HG02970 (cell line): ENCODE measurements around the gene FOCAD.

Experiments used
- ATAC-seq: cut with Tn5 transposase; IDR thresholded peaks from one replicate; pipeline ENCODE4 v1.9.1; 2021; ENCODE audit warnings: mild to moderate bottlenecking, moderate library complexity, moderate number of reproducible peaks; ENCODE audit not compliant: unreplicated experiment, low FRiP score

The FOCAD gene

GRCh38 chr9:20783057-20784038 lies 99.3 kb downstream of the FOCAD start:
- ATAC-seq = no peak

DNA sequence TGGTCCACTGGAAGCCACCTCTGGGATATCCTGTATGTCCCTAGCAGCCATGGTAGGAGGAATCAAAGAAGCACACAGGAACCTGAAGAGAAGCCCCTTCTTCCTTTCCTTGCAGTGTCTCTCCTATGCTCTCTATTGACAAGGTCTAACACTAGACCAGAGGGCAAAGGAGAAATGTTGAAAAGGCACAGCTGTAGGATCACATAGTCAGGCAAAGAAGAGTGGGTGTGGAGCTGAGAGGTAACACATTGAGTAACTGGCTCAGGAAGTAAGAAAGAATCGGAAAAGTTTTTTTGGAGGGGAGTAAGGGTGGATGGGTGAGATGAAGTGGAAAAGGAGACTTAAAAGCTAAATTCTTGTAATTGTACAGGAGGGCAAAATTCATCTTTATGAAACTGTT lies 100.1 kb downstream of the FOCAD start:
- no peak for ATAC-seq

DNA sequence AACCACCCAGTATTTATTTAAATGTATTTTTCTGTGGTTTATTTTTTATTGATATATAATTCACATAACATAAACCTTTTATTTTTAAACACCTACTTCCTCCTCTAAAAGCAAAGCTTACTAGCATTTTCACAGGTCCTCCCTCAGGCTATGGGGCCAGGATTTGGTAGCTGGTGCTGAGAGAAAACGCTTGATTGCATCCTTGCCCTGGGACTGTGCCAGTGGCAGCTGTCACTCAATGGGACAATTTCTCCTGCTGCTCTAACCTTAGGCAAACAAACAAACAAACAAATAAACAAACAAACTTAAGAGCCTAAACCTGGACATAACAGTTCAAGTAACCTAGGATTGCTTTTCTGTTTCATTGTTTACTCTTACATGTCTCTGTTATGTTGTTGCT lies 102.7 kb downstream of the FOCAD start:
- no peak for ATAC-seq

DNA sequence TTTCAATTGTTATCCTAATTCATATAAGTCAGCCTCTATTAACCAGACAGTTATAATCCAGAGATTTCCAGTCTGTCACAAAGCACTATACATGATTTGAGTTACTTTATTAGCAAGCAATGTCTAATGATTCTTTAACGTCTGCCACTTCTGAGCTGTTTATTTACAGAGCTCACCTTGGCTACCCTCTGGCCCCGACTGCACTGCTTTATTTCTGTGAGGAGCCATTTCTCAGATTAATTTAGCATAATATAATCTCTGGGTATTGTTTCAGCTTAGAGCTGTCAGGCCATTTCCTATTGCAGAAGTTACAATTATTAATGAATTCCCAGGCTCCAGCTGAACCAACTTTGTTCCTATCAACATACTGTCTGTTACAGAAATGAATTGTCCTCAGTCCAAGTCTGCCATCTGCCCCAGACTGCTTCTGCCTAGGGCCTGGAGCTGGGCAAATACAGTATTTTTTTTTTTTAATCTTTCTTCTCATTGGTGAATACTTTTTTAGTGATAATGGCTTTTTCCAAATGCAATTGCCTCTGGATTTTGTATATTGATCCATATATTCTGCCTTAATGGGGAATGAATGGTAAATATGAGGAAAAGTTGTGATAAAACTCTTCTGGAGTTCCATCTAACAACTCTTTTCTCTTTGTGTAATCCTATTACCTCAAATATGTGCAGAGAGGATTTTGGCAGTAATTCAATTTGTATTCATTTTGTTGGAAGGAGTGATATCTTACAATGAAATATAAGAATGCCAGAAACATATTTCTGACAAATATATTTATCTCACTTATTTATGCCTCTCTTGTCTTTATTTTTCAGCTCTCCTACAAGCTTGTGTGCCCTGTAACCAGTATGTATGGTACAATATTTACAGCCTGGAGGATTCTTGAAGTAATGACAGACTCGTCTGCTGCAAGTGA lies 104.7 kb downstream of the FOCAD start:
- no peak for ATAC-seq

DNA sequence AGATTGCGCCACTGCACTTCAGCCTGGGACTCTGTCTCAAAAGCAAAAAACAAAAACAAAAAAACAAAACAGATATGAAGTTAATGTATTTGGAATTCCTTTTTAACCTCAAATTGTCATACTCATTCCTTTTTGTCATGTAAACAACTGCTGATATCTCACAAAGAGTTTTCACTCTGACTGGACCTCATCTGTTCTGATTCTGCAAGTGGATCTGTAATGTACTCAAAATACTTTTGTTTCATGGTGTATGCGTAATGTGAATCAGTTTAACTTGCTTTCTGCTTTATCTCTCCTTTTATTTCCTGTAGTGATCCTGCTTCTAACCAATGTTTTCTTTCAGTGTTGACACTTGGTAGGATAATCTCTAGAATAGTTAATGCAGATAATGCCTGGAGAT lies 106.7 kb downstream of the FOCAD start:
- ATAC-seq = no peak

DNA sequence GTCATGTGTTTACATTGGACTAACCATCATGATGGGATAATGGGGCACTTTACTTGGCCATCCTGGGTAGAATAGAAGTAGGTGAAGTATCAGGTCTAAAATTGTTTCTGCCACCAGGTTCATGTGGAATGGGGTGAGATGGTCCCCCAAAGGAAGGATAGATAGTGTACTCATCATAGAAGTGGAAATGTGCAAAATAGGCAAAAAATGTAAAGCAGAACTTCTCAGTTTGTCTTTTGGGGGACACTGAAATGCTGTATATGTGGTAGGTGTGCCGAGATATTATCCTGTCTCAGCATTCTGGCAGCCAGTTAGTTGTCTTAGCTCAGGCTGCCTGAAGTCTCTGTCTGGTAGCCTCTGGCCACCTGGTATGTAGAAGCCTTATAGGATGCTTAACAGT lies 107.6 kb downstream of the FOCAD start:
- ATAC-seq = no peak

DNA sequence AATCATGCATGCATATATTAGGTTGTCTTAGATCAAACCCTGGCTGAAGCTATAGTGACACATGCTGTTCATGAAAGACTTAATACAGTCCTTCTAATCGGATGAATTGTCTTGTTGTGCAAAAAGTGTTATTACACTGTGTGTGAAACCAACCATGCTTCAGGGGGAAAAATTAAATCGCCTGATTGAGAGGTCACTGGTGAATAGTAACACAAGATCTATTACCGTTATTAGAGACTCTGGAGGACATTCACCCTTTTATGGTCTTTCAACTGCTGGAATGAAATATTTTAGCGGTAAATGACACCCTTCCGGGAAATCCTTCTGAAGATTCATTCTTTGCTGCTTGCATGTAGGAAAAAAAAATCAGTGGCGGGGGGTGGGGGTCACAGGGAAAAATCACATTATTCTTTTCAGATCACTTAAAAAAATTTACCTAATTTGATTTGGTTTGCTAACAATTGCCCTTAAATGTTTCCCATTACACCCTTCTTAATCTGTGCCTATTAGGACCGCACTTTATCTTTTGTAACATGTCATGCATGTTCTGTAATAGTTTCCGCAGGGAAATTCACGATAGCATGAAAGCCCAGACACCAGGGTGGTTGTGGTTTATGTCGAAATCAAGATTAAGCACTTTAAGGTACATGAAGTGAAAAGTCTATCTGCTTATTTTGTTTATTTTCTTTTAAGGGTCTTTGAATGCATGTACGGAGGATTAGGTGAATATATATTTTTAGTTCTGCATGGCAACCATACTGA lies 120.6 kb downstream of the FOCAD start:
- no peak for ATAC-seq

GRCh38 chr9:20805766-20806165 lies 121.7 kb downstream of the FOCAD start:
- no peak for ATAC-seq

DNA sequence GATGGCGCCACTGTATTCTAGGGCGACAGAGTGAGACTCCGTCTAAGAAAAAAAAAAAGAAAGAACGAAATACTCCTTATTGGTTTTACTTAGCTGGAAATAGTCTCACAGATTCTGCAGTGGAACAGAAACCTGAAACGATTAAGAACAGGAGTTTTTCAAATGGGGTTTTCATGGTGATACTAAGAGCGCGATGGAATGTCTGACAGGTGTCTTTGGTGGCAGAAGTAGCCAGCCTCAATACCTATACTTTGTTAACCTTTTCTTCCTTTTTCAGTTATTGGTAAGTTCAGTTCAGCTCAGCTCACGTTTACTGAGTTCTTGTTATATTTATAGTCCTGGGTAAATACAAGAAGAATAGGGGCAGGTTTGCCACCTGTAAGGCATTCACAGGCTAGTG lies 123.9 kb downstream of the FOCAD start:
- no peak for ATAC-seq

GRCh38 chr9:20811872-20812271 lies 127.8 kb downstream of the FOCAD start:
- ATAC-seq = no peak

DNA sequence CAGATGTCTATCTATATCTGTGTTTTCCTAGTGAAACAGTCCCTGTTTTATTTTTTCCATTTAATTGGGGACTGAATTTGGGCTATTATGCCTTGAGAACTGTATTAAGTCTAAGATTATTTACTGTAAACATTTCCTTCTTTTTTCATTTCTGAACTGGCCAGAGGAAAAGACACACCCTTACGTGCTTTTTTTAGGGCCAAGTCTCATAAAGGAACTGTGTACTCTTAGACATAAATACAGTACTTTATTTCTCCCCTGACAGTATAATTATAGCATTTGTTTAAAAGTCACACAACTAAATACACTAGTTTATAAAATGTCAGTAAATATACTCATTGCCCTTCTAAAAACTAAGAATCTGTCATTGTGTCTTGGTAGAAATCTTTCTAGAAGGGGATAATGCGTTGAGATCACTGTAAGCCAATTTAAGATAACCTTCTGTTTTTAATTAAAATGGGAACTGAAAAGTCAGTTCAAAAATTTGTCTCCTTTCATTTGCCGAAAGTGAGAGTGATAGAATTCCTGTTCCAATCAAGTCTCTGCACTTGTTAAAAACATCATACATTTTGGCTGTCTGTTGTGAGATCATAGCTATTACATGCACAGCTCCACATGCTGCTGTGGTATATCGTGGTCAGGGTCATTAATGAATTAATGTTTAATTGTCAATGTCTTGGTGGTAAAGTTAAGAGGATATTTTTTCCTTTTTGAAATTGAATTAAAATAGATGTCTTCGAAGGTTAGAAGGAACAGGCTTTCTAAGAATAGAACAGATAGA lies 132.1 kb downstream of the FOCAD start:
- no peak for ATAC-seq

- ATAC-seq = no peak
These were observed 139.0 kb downstream of the FOCAD start for GRCh38 chr9:20823051-20823450.

DNA sequence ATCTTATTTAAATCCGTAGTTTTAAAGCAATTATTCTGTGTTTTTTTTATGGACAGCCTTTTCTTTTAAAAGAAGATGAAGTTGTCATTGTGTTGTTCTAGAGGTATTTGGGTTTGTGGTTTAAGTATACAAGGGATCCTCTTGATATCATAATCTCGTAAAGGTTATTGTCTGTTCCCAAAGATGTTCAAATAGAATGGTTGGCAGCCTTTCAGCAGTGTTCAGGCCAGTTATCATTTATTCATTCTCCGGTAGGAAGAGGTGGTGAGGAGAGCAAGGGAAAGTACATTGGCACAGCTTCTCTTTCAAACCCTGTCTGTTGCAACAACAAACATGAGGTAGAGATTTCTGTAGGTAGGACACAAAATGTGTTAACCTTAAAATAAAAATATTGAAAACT lies 147.0 kb downstream of the FOCAD start:
- ATAC-seq = no peak

GRCh38 chr9:20832775-20833174 lies 148.7 kb downstream of the FOCAD start:
- no peak for ATAC-seq

DNA sequence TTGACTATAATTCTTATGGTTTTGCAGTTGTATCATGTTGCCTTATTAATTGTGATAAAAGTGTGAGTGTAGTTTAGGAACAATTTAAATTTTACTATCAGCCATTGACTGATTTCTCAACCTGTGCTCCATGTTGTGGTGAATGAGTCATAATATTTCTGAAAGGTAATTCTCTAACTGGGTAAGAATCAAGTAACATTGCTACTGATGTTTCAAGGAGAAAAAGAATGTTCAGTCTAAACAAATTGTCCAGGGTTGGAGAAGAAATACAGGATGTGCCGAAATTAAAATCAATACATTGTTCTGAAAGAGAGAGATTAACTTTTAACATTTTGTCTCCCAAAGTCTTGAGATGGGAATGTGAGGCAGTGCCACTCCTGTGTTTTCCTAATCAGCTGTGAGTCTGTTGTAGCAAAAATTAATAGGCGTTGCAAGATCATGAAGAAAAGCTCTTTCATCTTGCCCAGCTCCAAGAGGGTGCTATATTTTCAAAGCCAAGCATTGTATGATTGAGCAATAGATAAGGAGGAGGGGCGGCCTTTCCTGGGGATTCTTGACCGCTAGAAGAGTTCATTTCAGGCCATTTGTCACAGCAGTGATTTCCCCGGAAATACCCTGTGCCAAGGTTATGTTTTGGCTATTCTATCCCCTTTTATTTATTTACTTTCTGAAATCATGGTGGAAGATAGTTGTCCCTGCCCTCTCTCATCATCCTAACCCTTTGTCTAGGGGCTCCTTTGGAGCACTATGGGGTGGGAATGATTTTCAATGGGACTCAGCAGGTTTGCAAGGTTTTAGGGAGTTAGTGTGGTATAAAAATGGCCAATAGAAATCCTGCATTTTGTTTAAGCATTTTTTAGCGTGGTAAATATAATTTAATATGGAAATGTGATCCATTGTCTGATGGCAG lies 151.6 kb downstream of the FOCAD start:
- ATAC-seq = no peak

- ATAC-seq = no peak
These were observed 153.1 kb downstream of the FOCAD start for GRCh38 chr9:20837166-20837565.

DNA sequence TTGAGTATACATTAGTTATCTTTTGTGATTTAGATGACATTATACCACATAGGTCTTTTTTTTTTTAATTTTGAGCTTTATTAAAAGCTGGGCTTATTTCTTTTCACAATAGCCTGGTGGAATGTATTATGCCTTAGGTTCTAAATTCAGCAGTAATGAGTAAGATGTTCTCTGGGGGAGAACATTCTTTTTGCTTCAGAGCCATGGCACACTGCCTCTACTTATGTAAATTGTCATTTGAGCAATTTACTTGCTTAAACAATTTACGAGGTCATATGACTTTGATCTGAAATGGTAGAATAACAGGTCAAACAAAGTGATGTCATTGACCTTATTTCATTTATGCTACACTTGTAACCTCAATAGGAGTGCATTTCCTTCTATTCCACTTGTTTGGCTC lies 154.2 kb downstream of the FOCAD start:
- no peak for ATAC-seq

DNA sequence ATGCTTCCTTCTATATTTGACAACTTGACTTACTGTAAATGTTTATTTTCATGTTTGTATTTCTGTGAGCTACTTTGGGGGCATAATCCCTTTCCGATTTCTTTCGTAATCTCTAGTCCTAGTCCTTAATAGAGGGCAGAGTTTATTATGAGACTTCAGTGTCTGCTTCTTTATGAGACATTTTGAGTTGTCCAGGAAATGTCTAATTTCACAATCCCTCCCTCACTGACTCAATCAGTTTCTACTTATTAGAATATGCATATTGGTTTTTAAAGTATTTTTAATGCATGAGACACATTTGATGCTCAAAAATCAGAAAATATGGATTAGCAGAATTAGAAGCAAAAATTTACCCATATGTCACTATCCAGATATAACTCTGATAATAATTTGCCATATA lies 160.9 kb downstream of the FOCAD start:
- no peak for ATAC-seq

- ATAC-seq = no peak
These were observed 164.4 kb downstream of the FOCAD start for GRCh38 chr9:20848490-20848889.
